H1 (cell line): ENCODE data around the gene JADE3. TPM values are rescaled to one million over a fixed set of nuclear protein-coding genes. Genes with fewer than 3 reads are reported as not detected.

Source experiments
- CTCF ChIA-PET: fragments of 300-600 bp; sonication (Branson Sonifier 250); formaldehyde crosslinking; loops from one replicate; lab custom pipeline; 2021; ENCODE audit not compliant: partially characterized antibody; lab: Charles Lee
- POLR2A ChIA-PET: fragments of 300-600 bp; sonication (Branson Sonifier 250); formaldehyde crosslinking; loops from one replicate; lab custom pipeline; 2021; ENCODE audit warnings: inconsistent platforms; ENCODE audit not compliant: partially characterized antibody; lab: Charles Lee
- DNase-seq, 2 experiments: peaks; one replicate each; pipeline versions ENCODE4 v3.0.0 to v3.0.0-alpha.2; 2010 to 2022; ENCODE audit warnings: low spot score in 2 of 2, low read depth in 1 of 2, mixed read lengths in 1 of 2
- FAIRE-seq: peaks from 2 replicates; lab custom pipeline; 2011; peaks lifted over from hg19 to GRCh38; lab: Jason Lieb, UNC
- H2AFZ ChIP-seq: 2 replicates; pipeline ENCODE4 v1.8.1; 2012; ENCODE audit warnings: low read length, inconsistent platforms
- H2AK5ac ChIP-seq: 2 replicates; pipeline ENCODE4 v1.6.1; 2013; ENCODE audit warnings: low read depth, low read length
- H2BK120ac ChIP-seq: replicated peaks from 2 replicates; pipeline ENCODE3; 2013; ENCODE audit warnings: low read depth, low read length, inconsistent platforms
- H2BK12ac ChIP-seq: 2 replicates; pipeline ENCODE4 v1.6.1; 2013; ENCODE audit warnings: low read depth, low read length
- H2BK15ac ChIP-seq: 2 replicates; pipeline ENCODE4 v1.6.1; 2013; ENCODE audit warnings: low read length
- H2BK20ac ChIP-seq: 2 replicates; pipeline ENCODE4 v1.6.1; 2013; ENCODE audit warnings: low read length
- H2BK5ac ChIP-seq: 2 replicates; pipeline ENCODE4 v1.6.1; 2013; ENCODE audit warnings: low read depth, low read length
- H3K14ac ChIP-seq: 2 replicates; pipeline ENCODE4 v1.6.1; 2013; ENCODE audit warnings: inconsistent platforms; ENCODE audit not compliant: insufficient read length
- H3K18ac ChIP-seq: 2 replicates; pipeline ENCODE4 v1.6.1; 2013; ENCODE audit warnings: low read length; ENCODE audit errors: extremely low read depth
- H3K23ac ChIP-seq: 2 replicates; pipeline ENCODE4 v1.6.1; 2013; ENCODE audit warnings: inconsistent platforms; ENCODE audit not compliant: insufficient read length
- H3K23me2 ChIP-seq: 2 replicates; pipeline ENCODE4 v1.6.1; 2013; ENCODE audit warnings: low read depth, low read length
- H3K27ac ChIP-seq: 2 replicates; pipeline ENCODE4 v1.6.1; 2011; ENCODE audit warnings: low read depth, low read length, inconsistent platforms
- H3K27me3 ChIP-seq, 4 experiments: replicated peaks in 1 of 4; 1 replicate in 1 of 4; 2 replicates in 3 of 4; pipeline versions ENCODE4 v1.6.1 to v1.8.1; 2011 to 2013; ENCODE audit warnings: low read length in 3 of 4, mild to moderate bottlenecking in 3 of 4, inconsistent platforms in 2 of 4, mixed read lengths in 2 of 4, moderate library complexity in 1 of 4; ENCODE audit not compliant: control insufficient read depth in 3 of 4, insufficient read depth in 3 of 4; ENCODE audit errors: extremely low read depth in 1 of 4
- H3K36me3 ChIP-seq, 4 experiments: 2 replicates each; pipeline versions ENCODE4 v1.6.1 to v1.8.1; 2011 to 2013; ENCODE audit warnings: mild to moderate bottlenecking in 4 of 4, low read length in 3 of 4, moderate library complexity in 2 of 4, control low read depth in 1 of 4, inconsistent platforms in 1 of 4; ENCODE audit not compliant: insufficient read depth in 4 of 4, control insufficient read depth in 2 of 4
- H3K4ac ChIP-seq: replicated peaks from 2 replicates; pipeline ENCODE3; 2013; ENCODE audit warnings: low read length, low read depth, mixed read lengths, inconsistent platforms; ENCODE audit not compliant: insufficient read length
- H3K4me1 ChIP-seq, 4 experiments: replicated peaks in 1 of 4; 1 replicate in 1 of 4; 2 replicates in 3 of 4; pipeline versions ENCODE4 v1.6.1 to v1.8.1; 2011 to 2013; ENCODE audit warnings: low read length in 3 of 4, inconsistent platforms in 2 of 4, mixed read lengths in 1 of 4; ENCODE audit not compliant: insufficient read depth in 4 of 4, control insufficient read depth in 3 of 4
- H3K4me2 ChIP-seq, 2 experiments: 2 replicates each; pipeline versions ENCODE4 v1.6.1 to v1.8.1; 2011 to 2013; ENCODE audit warnings: low read depth in 2 of 2, low read length in 2 of 2, control low read depth in 1 of 2, inconsistent platforms in 1 of 2, mild to moderate bottlenecking in 1 of 2; ENCODE audit not compliant: insufficient read depth in 1 of 2
- H3K4me3 ChIP-seq, 4 experiments: fragments of 200-600, 300-600 bp in 1 of 4; sonication (generic), shearing (Covaris generic), sonication (Bioruptor Twin) in 1 of 4; 2 replicates each; pipeline versions ENCODE4 v1.5.1 to v1.8.1; 2011 to 2016; ENCODE audit warnings: low read length in 4 of 4, low read depth in 3 of 4, control low read depth in 2 of 4, inconsistent platforms in 2 of 4, mild to moderate bottlenecking in 2 of 4, mixed read lengths in 1 of 4, moderate library complexity in 1 of 4; ENCODE audit not compliant: insufficient read depth in 2 of 4; ENCODE audit errors: extremely low read depth in 1 of 4
- H3K56ac ChIP-seq: replicated peaks from 2 replicates; pipeline ENCODE3; 2013; ENCODE audit warnings: low read depth, mild to moderate bottlenecking, mixed read lengths, low read length, inconsistent platforms; ENCODE audit not compliant: insufficient read length
- H3K79me1 ChIP-seq: 2 replicates; pipeline ENCODE4 v1.6.1; 2013; ENCODE audit warnings: low read depth, low read length, control low read depth
- H3K79me2 ChIP-seq, 2 experiments: 2 replicates each; pipeline versions ENCODE4 v1.6.1 to v1.8.1; 2012 to 2013; ENCODE audit warnings: low read length in 2 of 2, mild to moderate bottlenecking in 2 of 2, inconsistent platforms in 1 of 2; ENCODE audit not compliant: insufficient read depth in 2 of 2, control insufficient read depth in 1 of 2
- H3K9ac ChIP-seq, 4 experiments: replicated peaks in 1 of 4; 1 replicate in 1 of 4; 2 replicates in 3 of 4; pipeline versions ENCODE4 v1.6.1 to v1.8.1; 2011 to 2013; ENCODE audit warnings: low read depth in 3 of 4, low read length in 3 of 4, control low read depth in 2 of 4, mild to moderate bottlenecking in 2 of 4, moderate library complexity in 2 of 4, inconsistent platforms in 1 of 4; ENCODE audit errors: extremely low read depth in 1 of 4
- H3K9me3 ChIP-seq, 2 experiments: 2 replicates each; pipeline versions ENCODE4 v1.6.1 to v1.8.1; 2012 to 2013; ENCODE audit warnings: mild to moderate bottlenecking in 2 of 2, moderate library complexity in 2 of 2, control low read depth in 1 of 2, inconsistent platforms in 1 of 2, low read depth in 1 of 2, low read length in 1 of 2, mixed read lengths in 1 of 2; ENCODE audit not compliant: insufficient read depth in 2 of 2
- H4K20me1 ChIP-seq, 2 experiments: replicated peaks in 1 of 2; 2 replicates each; pipeline versions ENCODE3 to v1.8.1; 2011 to 2013; ENCODE audit warnings: inconsistent platforms in 2 of 2, low read length in 2 of 2, mild to moderate bottlenecking in 1 of 2; ENCODE audit not compliant: insufficient read depth in 2 of 2, control insufficient read depth in 1 of 2
- H4K5ac ChIP-seq: 2 replicates; pipeline ENCODE4 v1.6.1; 2013; ENCODE audit warnings: low read length, low read depth, mixed read lengths, inconsistent platforms; ENCODE audit not compliant: insufficient read length
- H4K8ac ChIP-seq: 2 replicates; pipeline ENCODE4 v1.8.0; 2013; ENCODE audit warnings: mild to moderate bottlenecking, moderate library complexity, low read length, inconsistent platforms; ENCODE audit not compliant: insufficient read depth; ENCODE audit errors: extremely low read depth
- H4K91ac ChIP-seq: replicated peaks from 2 replicates; pipeline ENCODE3; 2013; ENCODE audit warnings: low read length, mixed read lengths, inconsistent platforms; ENCODE audit not compliant: insufficient read length
- ASH2L ChIP-seq: fragments of 200-600, 300-600 bp; sonication (generic); IDR thresholded peaks from one replicate; pipeline ENCODE4 v1.7.1; 2017; ENCODE audit warnings: low read length
- BRCA1 ChIP-seq: IDR thresholded peaks from 2 replicates; pipeline ENCODE4 v1.6.1; 2012; ENCODE audit warnings: low read depth, low read length, improper control_type of control experiment
- CBX5 ChIP-seq: fragments of 300-800, 300-1000 bp; sonication (generic); IDR thresholded peaks from 2 replicates; pipeline ENCODE4 v1.7.1; 2016; ENCODE audit warnings: antibody characterized with exemption, low read length, low read depth
- CHD2 ChIP-seq: IDR thresholded peaks from 2 replicates; pipeline ENCODE4 v1.6.1; 2012; ENCODE audit warnings: low read length, improper control_type of control experiment
- POLR2A ChIP-seq, 2 experiments: IDR thresholded peaks; 1 replicate in 1 of 2; 2 replicates in 1 of 2; pipeline ENCODE4 v1.6.1; 2011; ENCODE audit warnings: low read depth in 2 of 2, low read length in 2 of 2, mild to moderate bottlenecking in 2 of 2; ENCODE audit errors: control extremely low read depth in 1 of 2
- SAP30 ChIP-seq: fragments of 300-600 bp; sonication (generic); IDR thresholded peaks from 2 replicates; pipeline ENCODE4 v1.7.1; 2012; ENCODE audit warnings: low read length, moderate library complexity, mild to moderate bottlenecking, inconsistent platforms; ENCODE audit not compliant: insufficient read depth, insufficient replicate concordance
- SIX5 ChIP-seq: IDR thresholded peaks from 2 replicates; pipeline ENCODE4 v1.6.1; 2011; ENCODE audit warnings: mild to moderate bottlenecking, low read depth, low read length
- WGBS, 2 experiments: shearing (Covaris generic) in 1 of 2; methylation state at CpG; one replicate each; pipeline versions ENCODE4 v1.1.6 to v1.1.7; 2013 to 2015; ENCODE audit warnings: low lambda C conversion rate in 2 of 2, mixed read lengths in 2 of 2, inconsistent platforms in 1 of 2, low coverage in 1 of 2, missing lambda C conversion rate in 1 of 2; ENCODE audit not compliant: insufficient replicate concordance in 2 of 2, insufficient coverage in 1 of 2, insufficient read length in 1 of 2; ENCODE audit errors: extremely low coverage in 1 of 2, missing lambda C conversion rate in 1 of 2; 5-methylcytosine and 5-hydroxymethylcytosine counted together
- polyA plus RNA-seq, 7 experiments: library from polyadenylated mRNA; depleted of rRNA in 3 of 7; stranded (reverse) in 5 of 7; unstranded in 2 of 7; fragments of >200 nt in 5 of 7; fragments of 200-250 nt in 2 of 7; gene quantifications; 1 replicate in 5 of 7; 2 replicates in 1 of 7; 4 replicates in 1 of 7; pipeline versions ENCODE4 v1.2.1 to v1.2.3, GENCODE V29; 2011 to 2013; ENCODE audit warnings: missing spikeins in 2 of 7, mixed read lengths in 2 of 7
- total RNA-seq: library from RNA; stranded (reverse); fragmentation: NEBNext Ultra II Directional; extraction: Animal tissue kit (Norgen Biotek cat#: 25700); gene quantifications from 2 replicates; pipeline ENCODE4 v1.2.1, GENCODE V29; 2021

JADE3 gene
- total and polyA plus RNA-seq, 2 of the 8 experiments (the other 6 are each of a cell fraction or from before 2014, with no cell fraction given) = 6.9 to 21.5 TPM

DNA sequence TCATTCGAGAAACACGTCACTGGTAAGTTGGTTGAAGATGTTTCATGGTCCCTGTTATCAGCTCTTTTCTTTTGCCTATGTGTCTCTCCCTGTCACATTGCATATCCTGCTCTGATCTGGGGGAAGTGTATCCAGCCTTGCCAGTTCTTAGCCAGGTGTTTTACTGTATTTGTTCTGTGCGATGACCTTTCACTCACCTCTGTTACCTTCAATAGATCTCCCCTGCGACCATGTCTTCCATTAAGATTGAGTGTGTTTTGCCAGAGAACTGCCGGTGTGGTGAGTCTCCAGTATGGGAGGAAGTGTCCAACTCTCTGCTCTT is 168.7 kb downstream of the JADE3 start:
- Histone ChIP-seq H3K4me3 (no peak overlapping the region), H2AFZ (no peak overlapping the region), H3K9me3 (no peaks in the 10 kb centered on the region), H3K4me2 (no peak overlapping the region), H3K27me3 (no peaks in the 10 kb centered on the region), H3K23me2 (peaks cover 3% of the 10 kb centered on the region; the same call in 1 of the 2 replicates), H3K79me2 (no peaks in the 10 kb centered on the region), H4K8ac (no peak overlapping the region), H4K91ac (no peak overlapping the region), H3K18ac (no peak overlapping the region), H2BK15ac (no peak overlapping the region), H4K20me1 (no peaks in the 10 kb centered on the region), H2BK5ac (no peak overlapping the region), H3K56ac (no peak overlapping the region), H3K27ac (no peak overlapping the region), H2BK12ac (no peak overlapping the region), H2BK20ac (no peak overlapping the region), H3K23ac (no peak overlapping the region), H3K9ac (no peak overlapping the region), H2AK5ac (no peak overlapping the region), H3K14ac (no peak overlapping the region), H3K4me1 (no peaks in the 10 kb centered on the region), H4K5ac (no peak overlapping the region), H2BK120ac (no peak overlapping the region), H3K36me3 (no peaks in the 10 kb centered on the region), H3K79me1 (no peaks in the 10 kb centered on the region), H3K4ac (no peak overlapping the region)
- DNase-seq = no peak
- TF ChIP-seq SIX5 (no peak), POLR2A (IDR thresholded peaks at IDR 0.05; ENCODE audit: control extremely low read depth in 1 of 2, low read depth in 2 of 2, low read length in 2 of 2) (no peak), ASH2L (no peak), BRCA1 (no peak), CBX5 (no peak), SAP30 (no peak), CHD2 (no peak)
- ChIA-PET POLR2A (no interaction called here), CTCF (no interaction called here)
- FAIRE-seq = no peak
- 93% methylated on average over 5 of the region's 5 CpGs; no CpG with 5 or more reads in 1 of the 2 experiments for WGBS, 2 experiments
